OCI-LY3 (cell line): ENCODE measurements around the gene AARS2.

Experiments
- H2AFZ ChIP-seq: fragments of 200-600, 300-600 bp; shearing (Covaris generic); 2 replicates; pipeline ENCODE4 v1.6.0; 2014; ENCODE audit warnings: antibody characterized with exemption, low read depth, low read length
- H3K27ac ChIP-seq: fragments of 200-600, 300-600 bp; sonication (generic); 2 replicates; pipeline ENCODE4 v1.5.1; 2014; ENCODE audit warnings: mild to moderate bottlenecking, low read length, moderate library complexity, mixed read lengths
- H3K27me3 ChIP-seq: fragments of 200-600, 300-600 bp; sonication (generic); 2 replicates; pipeline ENCODE4 v1.6.1; 2014; ENCODE audit warnings: low read depth, low read length, mixed read lengths
- H3K36me3 ChIP-seq: fragments of 200-600, 300-600 bp; sonication (generic); replicated peaks from 2 replicates; pipeline ENCODE3; 2014; ENCODE audit warnings: low read depth, low read length, mixed read lengths
- H3K4me1 ChIP-seq: fragments of 300-600, 200-600 bp; sonication (generic); 2 replicates; pipeline ENCODE4 v1.6.1; 2014; ENCODE audit warnings: low read length, mixed read lengths
- H3K4me2 ChIP-seq: fragments of 200-600, 300-600 bp; sonication (generic); 2 replicates; pipeline ENCODE4 v1.6.1; 2014; ENCODE audit warnings: low read length, mixed read lengths
- H3K4me3 ChIP-seq: fragments of 300-600, 200-600 bp; sonication (generic); 2 replicates; pipeline ENCODE4 v1.5.1; 2014; ENCODE audit warnings: antibody characterized with exemption, mild to moderate bottlenecking, low read length, moderate library complexity
- H3K79me2 ChIP-seq: fragments of 300-600, 200-600 bp; shearing (Covaris generic); 2 replicates; pipeline ENCODE4 v1.6.1; 2014; ENCODE audit warnings: mild to moderate bottlenecking, low read length, mixed read lengths
- H3K9ac ChIP-seq: fragments of 300-600, 200-600 bp; shearing (Covaris generic); 2 replicates; pipeline ENCODE4 v1.6.0; 2014; ENCODE audit warnings: mild to moderate bottlenecking, low read length, moderate library complexity
- H3K9me3 ChIP-seq: fragments of 200-600, 300-600 bp; shearing (Covaris generic); 2 replicates; pipeline ENCODE4 v1.6.1; 2014; ENCODE audit warnings: low read length, mixed read lengths; ENCODE audit not compliant: insufficient read depth
- H4K20me1 ChIP-seq: fragments of 200-600, 300-600 bp; sonication (generic); 2 replicates; pipeline ENCODE4 v1.6.1; 2016; ENCODE audit warnings: low read length, mixed read lengths; ENCODE audit not compliant: insufficient read depth
- EZH2phosphoT487 ChIP-seq: fragments of 200-600 bp; shearing (Covaris generic); IDR thresholded peaks from 2 replicates; pipeline ENCODE4 v1.6.1; 2018; ENCODE audit warnings: antibody characterized with exemption, mixed run types, low read depth
- TF ChIP-seq, protein P1 (sequence below): fragments of 200-600, 300-600 bp; sonication (generic); IDR thresholded peaks from 2 replicates; pipeline ENCODE4 v1.5.1; 2014; ENCODE audit warnings: antibody characterized with exemption, low read length, low read depth

The AARS2 gene

DNA sequence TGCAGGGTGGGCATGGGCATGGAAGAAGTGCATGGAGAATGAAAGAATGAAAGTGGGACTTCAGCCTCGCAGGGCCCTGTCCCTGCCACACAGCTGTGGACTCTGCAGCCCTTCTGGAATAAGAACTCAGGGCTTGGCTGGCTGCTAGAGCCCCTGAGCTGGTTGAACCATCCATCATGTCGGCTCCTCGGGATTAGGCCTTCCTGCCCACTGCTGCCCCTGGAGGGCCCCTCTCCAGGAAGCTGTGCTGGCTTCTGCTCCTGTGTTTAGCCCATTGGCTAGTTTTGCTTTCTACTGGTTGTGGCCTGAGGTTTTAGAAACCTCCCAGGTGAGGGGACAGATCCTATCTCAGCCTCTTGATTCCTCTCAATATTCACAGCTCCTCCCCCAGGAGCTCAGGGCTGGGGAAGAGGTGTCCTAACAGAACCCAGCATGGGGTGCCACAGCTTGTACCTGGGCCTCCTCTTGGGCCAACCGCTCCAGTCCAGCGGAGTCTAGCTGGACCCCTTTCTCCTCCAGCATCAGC lies 7.9 kb downstream of the AARS2 start:
- peaks cover 91% of the 10 kb centered on the region for H3K36me3 ChIP-seq
- no peak overlapping the region for H3K27ac ChIP-seq
- no peak overlapping the region for H3K4me3 ChIP-seq
- TF ChIP-seq EZH2phosphoT487 = no peak
- TF ChIP-seq, protein P1, sequence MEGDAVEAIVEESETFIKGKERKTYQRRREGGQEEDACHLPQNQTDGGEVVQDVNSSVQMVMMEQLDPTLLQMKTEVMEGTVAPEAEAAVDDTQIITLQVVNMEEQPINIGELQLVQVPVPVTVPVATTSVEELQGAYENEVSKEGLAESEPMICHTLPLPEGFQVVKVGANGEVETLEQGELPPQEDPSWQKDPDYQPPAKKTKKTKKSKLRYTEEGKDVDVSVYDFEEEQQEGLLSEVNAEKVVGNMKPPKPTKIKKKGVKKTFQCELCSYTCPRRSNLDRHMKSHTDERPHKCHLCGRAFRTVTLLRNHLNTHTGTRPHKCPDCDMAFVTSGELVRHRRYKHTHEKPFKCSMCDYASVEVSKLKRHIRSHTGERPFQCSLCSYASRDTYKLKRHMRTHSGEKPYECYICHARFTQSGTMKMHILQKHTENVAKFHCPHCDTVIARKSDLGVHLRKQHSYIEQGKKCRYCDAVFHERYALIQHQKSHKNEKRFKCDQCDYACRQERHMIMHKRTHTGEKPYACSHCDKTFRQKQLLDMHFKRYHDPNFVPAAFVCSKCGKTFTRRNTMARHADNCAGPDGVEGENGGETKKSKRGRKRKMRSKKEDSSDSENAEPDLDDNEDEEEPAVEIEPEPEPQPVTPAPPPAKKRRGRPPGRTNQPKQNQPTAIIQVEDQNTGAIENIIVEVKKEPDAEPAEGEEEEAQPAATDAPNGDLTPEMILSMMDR = no peak
- H3K4me2 ChIP-seq = no peak overlapping the region
- no peaks in the 10 kb centered on the region for H3K4me1 ChIP-seq
- H2AFZ ChIP-seq = no peak overlapping the region
- no peaks in the 10 kb centered on the region for H3K27me3 ChIP-seq
- H3K79me2 ChIP-seq = no peaks in the 10 kb centered on the region
- H4K20me1 ChIP-seq = peaks cover 3% of the 10 kb centered on the region; the same call in 1 of the 2 replicates
- H3K9me3 ChIP-seq = no peaks in the 10 kb centered on the region
- H3K9ac ChIP-seq = no peak overlapping the region

DNA sequence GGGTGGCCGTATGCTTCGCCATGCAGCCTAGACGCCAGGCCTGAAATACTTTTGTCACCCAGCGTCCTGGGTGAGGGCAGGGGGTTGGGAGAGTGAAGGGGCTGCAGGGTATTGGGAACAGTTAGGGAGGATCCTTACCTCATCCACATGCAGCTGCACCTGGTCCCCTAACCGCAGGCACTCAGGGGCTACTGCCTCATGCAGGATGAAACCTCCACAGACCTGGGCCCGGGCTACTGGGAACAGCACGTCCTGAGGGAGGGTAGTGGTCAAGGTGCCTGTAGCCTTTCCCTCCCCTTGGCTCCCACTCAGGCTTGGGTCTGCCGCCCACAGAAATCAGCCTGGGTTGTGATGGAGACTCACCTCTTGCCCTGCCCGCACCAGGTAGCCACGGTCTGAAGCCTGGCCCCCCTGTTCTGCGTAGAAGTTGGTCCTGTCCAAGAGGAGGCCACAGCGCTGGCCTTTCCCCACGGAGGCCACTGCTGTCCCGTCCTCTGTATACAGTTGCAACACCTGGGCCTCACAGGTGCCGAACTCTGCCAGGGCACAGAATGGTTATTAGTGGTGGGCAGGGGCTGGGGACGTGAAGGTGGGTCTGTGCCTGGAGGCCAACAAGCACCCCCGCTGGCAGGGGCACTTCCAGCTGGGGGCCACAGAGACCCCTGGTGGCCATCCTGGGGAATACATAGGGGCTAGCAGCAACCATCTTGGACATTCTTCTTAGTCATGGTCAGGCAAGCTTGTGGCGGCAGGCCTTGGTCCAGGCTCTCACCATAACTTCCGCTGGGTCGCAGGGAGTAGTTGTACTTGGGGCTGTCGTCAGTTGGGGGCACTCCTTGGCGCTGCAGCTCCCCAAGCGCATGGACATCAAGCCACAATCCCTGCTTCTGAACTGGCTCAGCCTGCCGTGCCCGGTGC lies 8.6 kb downstream of the AARS2 start:
- H3K4me3 ChIP-seq = no peak overlapping the region
- no peak overlapping the region for H3K4me2 ChIP-seq
- no peaks in the 10 kb centered on the region for H3K9me3 ChIP-seq
- no peaks in the 10 kb centered on the region for H3K4me1 ChIP-seq
- H3K9ac ChIP-seq = no peak overlapping the region
- peaks cover 86% of the 10 kb centered on the region for H3K36me3 ChIP-seq
- peaks cover 3% of the 10 kb centered on the region; the same call in 1 of the 2 replicates for H4K20me1 ChIP-seq
- no peaks in the 10 kb centered on the region for H3K27me3 ChIP-seq
- TF ChIP-seq, protein P1 = peak; percentile 87
- no peak for TF ChIP-seq EZH2phosphoT487
- H3K27ac ChIP-seq = no peak overlapping the region
- H3K79me2 ChIP-seq = no peaks in the 10 kb centered on the region
- H2AFZ ChIP-seq = no peak overlapping the region

DNA sequence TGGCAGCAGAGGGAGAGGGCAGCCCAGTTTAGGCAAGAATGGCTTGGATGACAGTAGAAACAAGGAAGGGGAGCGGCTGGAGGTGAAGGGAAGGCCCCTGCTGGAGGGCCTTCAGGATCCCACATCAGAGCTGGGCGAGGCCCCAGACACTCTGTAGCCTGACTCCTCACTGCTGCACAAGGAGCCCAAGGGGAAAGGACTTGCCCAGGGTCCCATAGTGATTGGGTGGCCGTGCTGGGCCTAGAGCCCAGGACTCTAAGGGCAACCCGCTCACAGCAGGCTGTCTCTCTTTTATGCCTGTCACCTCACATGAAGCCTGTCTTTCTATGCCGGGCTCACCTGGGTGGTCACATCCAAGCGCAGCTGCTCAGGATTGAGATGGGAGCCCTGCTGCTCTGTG lies 9.3 kb downstream of the AARS2 start:
- Histone ChIP-seq H3K4me3 (no peak overlapping the region), H4K20me1 (peaks cover 3% of the 10 kb centered on the region; the same call in 1 of the 2 replicates), H3K36me3 (peaks cover 79% of the 10 kb centered on the region), H2AFZ (no peak overlapping the region), H3K27ac (no peak overlapping the region), H3K4me2 (no peak overlapping the region), H3K79me2 (no peaks in the 10 kb centered on the region), H3K9me3 (no peaks in the 10 kb centered on the region), H3K27me3 (no peaks in the 10 kb centered on the region), H3K4me1 (no peaks in the 10 kb centered on the region), H3K9ac (no peak overlapping the region)
- no peak for TF ChIP-seq EZH2phosphoT487
- TF ChIP-seq, protein P1 = no peak

DNA sequence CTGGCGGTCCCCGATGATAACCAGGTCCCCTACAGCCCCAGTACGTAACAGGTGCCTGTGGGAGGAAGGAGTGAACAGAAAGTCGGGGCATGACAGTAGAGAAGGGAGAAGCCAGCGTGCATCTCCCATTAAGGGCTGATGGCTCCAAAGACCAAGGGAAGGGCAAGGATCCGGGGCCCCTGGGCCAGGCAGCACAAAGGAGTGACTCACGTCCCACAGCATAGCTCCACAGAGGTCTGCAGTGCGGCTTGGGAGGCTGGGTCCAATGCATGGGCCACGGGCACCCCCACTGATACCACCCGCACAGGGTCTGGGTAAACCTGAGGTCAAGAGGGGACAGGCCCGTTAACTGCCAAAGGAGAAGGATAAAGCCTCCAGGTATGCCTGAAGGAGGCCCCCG lies 10.3 kb downstream of the AARS2 start:
- Histone ChIP-seq H3K9me3 (no peaks in the 10 kb centered on the region), H3K4me2 (no peak overlapping the region), H3K36me3 (peaks cover 75% of the 10 kb centered on the region), H3K9ac (no peak overlapping the region), H2AFZ (no peak overlapping the region), H4K20me1 (peaks cover 3% of the 10 kb centered on the region; the same call in 1 of the 2 replicates), H3K4me3 (no peak overlapping the region), H3K27me3 (no peaks in the 10 kb centered on the region), H3K27ac (no peak overlapping the region), H3K79me2 (no peaks in the 10 kb centered on the region), H3K4me1 (no peaks in the 10 kb centered on the region)
- no peak for TF ChIP-seq EZH2phosphoT487
- TF ChIP-seq, protein P1 = no peak
